ENCODE measurements around the gene DOCK11. TPM values are rescaled to one million over a fixed set of nuclear protein-coding genes. Genes with fewer than 3 reads are reported as not detected.

DOCK11 gene
- total RNA-seq, 4 donors from 2014 or later, result 36.0 to 50.0 (median 41.1) TPM

DNA sequence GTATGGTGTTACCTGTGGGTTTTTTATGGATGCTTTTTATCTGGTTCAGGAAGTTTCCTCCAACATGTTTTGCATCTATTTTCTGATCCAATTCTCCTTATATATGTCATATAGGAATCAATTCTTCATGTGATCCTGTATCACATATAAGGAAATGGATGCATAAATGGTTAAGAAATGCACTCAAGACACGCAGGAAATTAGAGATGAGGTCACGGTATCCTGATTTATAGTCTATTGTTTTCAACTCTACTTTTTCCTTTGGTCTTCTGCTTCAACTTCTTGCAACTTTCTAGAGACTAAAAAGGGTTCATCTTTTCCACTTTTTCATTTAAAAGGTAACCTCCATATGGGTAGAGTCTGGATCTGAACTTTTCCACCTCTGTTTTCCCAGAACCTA is 198.2 kb downstream of the DOCK11 start:
- intact Hi-C loops (cut with DNase I), result no loop called here
- DNase-seq, result no peak
- Histone ChIP-seq H3K9me3 (no peaks in the 10 kb centered on the region), H3K36me3 (no peaks in the 10 kb centered on the region), H3K4me1 (no peaks in the 10 kb centered on the region), H3K27me3 (no peaks in the 10 kb centered on the region), H3K27ac (no peak overlapping the region), H3K4me3 (replicated peaks in 1 of 3) (no peak overlapping the region)
- TF ChIP-seq, protein P1, sequence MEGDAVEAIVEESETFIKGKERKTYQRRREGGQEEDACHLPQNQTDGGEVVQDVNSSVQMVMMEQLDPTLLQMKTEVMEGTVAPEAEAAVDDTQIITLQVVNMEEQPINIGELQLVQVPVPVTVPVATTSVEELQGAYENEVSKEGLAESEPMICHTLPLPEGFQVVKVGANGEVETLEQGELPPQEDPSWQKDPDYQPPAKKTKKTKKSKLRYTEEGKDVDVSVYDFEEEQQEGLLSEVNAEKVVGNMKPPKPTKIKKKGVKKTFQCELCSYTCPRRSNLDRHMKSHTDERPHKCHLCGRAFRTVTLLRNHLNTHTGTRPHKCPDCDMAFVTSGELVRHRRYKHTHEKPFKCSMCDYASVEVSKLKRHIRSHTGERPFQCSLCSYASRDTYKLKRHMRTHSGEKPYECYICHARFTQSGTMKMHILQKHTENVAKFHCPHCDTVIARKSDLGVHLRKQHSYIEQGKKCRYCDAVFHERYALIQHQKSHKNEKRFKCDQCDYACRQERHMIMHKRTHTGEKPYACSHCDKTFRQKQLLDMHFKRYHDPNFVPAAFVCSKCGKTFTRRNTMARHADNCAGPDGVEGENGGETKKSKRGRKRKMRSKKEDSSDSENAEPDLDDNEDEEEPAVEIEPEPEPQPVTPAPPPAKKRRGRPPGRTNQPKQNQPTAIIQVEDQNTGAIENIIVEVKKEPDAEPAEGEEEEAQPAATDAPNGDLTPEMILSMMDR (IDR thresholded peaks at IDR 0.05), result no peak
- no peak for TF ChIP-seq POLR2A (IDR thresholded peaks at IDR 0.05)
- 60 to 67% methylated on average over 2 of the region's 2 CpGs for WGBS, 2 donors

DNA sequence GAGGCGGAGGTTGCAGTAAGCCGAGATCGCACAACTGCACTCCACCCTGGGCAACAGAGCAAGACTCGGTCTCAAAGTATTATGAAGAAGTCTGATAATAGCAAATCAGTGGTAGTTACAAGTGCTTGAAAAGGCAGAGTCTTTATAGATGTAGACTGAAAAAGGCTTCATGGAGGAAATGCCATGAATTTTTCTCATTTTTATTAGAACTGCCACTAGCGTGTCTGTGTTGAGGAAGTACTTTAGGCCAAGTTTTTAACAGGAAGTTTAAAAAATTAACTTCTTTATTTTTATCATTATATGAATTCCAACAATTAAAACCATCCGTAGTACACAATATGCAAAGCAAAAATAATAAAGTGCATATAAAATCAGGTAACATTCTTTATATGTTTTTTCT is 199.0 kb downstream of the DOCK11 start:
- no peaks in the 10 kb centered on the region for H3K9me3 ChIP-seq
- intact Hi-C loops (cut with DNase I), result no loop called here
- H3K4me3 ChIP-seq (replicated peaks in 1 of 3), result no peak overlapping the region
- 76 to 79% methylated on average over 6 of the region's 6 CpGs for WGBS, 2 donors
- no peaks in the 10 kb centered on the region for H3K27me3 ChIP-seq
- no peak overlapping the region for H3K27ac ChIP-seq
- DNase-seq, result no peak
- H3K36me3 ChIP-seq, result no peaks in the 10 kb centered on the region
- H3K4me1 ChIP-seq, result no peaks in the 10 kb centered on the region
- TF ChIP-seq, protein P1 (IDR thresholded peaks at IDR 0.05), result no peak
- TF ChIP-seq POLR2A (IDR thresholded peaks at IDR 0.05), result no peak

DNA sequence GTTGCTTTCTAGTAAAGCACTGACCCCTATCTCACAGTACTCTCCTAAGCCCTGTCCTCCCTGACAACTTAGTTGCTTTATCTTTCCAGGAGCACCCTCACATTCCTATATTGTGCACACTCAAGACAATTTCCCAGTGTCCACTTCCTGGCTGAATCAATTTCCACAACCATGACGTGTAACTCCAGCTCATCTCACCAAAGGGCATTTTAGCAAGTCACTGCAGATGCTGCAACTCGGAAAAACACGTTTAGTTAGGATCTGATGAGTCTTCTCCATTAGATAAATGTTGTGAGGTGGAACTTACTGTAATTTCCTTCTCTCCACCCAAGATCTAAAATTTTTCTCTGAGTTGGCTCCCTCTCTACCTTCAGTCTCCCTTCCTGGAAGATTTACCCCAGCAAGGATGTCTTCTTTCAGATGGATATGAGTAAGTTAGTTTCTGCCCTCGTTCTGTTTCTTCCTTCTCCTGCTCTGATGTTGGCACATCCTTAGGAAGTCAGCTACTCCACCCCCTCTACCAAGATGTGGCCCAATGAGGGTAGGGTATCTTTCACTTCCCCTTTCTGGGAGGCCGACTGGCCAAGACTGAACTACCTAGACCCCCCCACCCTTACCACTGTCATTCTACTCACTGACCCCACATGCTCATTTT is 203.0 kb downstream of the DOCK11 start:
- H3K27me3 ChIP-seq, result no peaks in the 10 kb centered on the region
- WGBS, 2 donors, result 72 to 78% methylated on average over 5 of the region's 5 CpGs
- no peaks in the 10 kb centered on the region for H3K4me1 ChIP-seq
- H3K4me3 ChIP-seq (replicated peaks in 1 of 3), result no peak overlapping the region
- H3K27ac ChIP-seq, result no peak overlapping the region
- TF ChIP-seq, protein P1 (IDR thresholded peaks at IDR 0.05), result no peak
- TF ChIP-seq POLR2A (IDR thresholded peaks at IDR 0.05), result no peak
- H3K9me3 ChIP-seq, result no peaks in the 10 kb centered on the region
- DNase-seq, result no peak
- intact Hi-C loops (cut with DNase I), result no loop called here
- no peaks in the 10 kb centered on the region for H3K36me3 ChIP-seq

DNA sequence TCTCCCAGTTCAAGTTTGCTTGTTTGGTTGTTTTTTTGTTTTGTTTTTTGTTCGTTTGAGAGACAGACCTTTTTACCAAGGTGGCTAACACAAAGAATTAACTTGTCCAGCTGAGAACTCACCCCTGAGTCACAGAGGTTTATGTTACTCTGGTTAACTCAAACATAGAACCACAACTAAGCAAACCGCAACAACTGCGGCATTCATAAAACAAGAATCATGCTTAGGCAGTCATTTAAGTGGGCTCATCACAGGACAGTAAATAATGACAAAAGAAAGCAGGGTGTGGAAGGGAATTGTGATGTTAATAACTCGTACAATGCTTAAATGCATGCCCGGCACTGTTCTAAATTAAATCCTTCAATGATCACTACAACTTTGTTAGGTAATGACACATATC is 207.1 kb downstream of the DOCK11 start:
- Histone ChIP-seq H3K4me3 (replicated peaks in 1 of 3) (no peak overlapping the region), H3K27me3 (no peaks in the 10 kb centered on the region), H3K9me3 (no peaks in the 10 kb centered on the region), H3K27ac (no peak overlapping the region), H3K4me1 (no peaks in the 10 kb centered on the region), H3K36me3 (no peaks in the 10 kb centered on the region)
- TF ChIP-seq, protein P1 (IDR thresholded peaks at IDR 0.05), result no peak
- no peak for TF ChIP-seq POLR2A (IDR thresholded peaks at IDR 0.05)
- no peak for DNase-seq
- intact Hi-C loops (cut with DNase I), result no loop called here
- 84 to 93% methylated on average over 5 of the region's 5 CpGs for WGBS, 2 donors

DNA sequence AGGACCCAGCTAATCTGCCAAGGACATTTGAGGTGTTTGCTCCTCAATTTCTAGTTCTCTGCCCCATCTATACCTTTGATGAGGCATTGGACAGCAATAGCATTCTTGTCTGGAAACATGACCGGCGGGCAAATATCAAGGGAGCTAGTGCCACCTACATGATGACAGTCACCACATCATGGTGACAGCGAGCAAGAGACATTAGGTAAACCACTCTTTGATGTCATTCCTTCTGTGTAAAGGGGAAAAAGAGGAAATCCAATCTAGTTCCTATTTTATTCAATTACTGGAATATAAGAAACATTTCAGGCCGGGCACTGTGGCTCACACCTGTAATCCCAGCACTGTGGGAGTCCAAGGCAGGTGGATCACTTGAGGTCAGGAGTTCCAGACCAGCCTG is 211.1 kb downstream of the DOCK11 start:
- H3K4me3 ChIP-seq (replicated peaks in 1 of 3), result no peak overlapping the region
- no peak for TF ChIP-seq POLR2A (IDR thresholded peaks at IDR 0.05)
- TF ChIP-seq, protein P1 (IDR thresholded peaks at IDR 0.05), result no peak
- H3K36me3 ChIP-seq, result no peaks in the 10 kb centered on the region
- WGBS, 2 donors, result 83 to 96% methylated on average over 4 of the region's 4 CpGs
- no peaks in the 10 kb centered on the region for H3K4me1 ChIP-seq
- no peak for DNase-seq
- intact Hi-C loops (cut with DNase I), result no loop called here
- H3K27ac ChIP-seq, result no peak overlapping the region
- H3K9me3 ChIP-seq, result no peaks in the 10 kb centered on the region
- H3K27me3 ChIP-seq, result no peaks in the 10 kb centered on the region
